ENCODE data around the gene KLHDC4. TPM values are rescaled to one million over a fixed set of nuclear protein-coding genes. Genes with fewer than 3 reads are reported as not detected.
"Not testable (repeated sequence)": the region's sequence is repeated elsewhere in the genome, so short reads cannot be mapped to it uniquely, and the experiment has no call there.

KLHDC4 gene
- total and polyA plus RNA-seq, 4 experiments from 2014 or later = 16.3 to 90.0 (median 50.2) TPM

GRCh38 chr16:87726577-87726976, 39.2 kb downstream of the KLHDC4 start:
- H3K36me3 Mint-ChIP-seq = peaks cover 35 to 71% of the 10 kb centered on the region in 2 donors
- H3K4me3 ChIP-seq (ENCODE audit: low read length in 2 of 2); H3K27ac ChIP-seq (ENCODE audit: low read depth, low read length); DNase-seq; H3K27ac Mint-ChIP-seq; POLR2A ChIA-PET (ENCODE audit: partially characterized antibody); H3K27me3 Mint-ChIP-seq; intact Hi-C loops (cut with micrococcal nuclease); H3K9me3 ChIP-seq (ENCODE audit: control insufficient read depth in 1 of 2, low read length in 2 of 2); CTCF ChIA-PET (ENCODE audit: partially characterized antibody); H3K27me3 ChIP-seq (ENCODE audit: insufficient read depth, low read length); H3K9me3 Mint-ChIP-seq; H3K4me3 Mint-ChIP-seq; H3K4me1 ChIP-seq (ENCODE audit: insufficient read depth, low read length): not testable (repeated sequence)
- H3K36me3 ChIP-seq (ENCODE audit: insufficient read depth, low read length) = peaks cover 49% of the 10 kb centered on the region
- H3K4me1 Mint-ChIP-seq = peaks cover 3 to 11% (median 10%) of the 10 kb centered on the region in 4 donors

- H3K4me3 Mint-ChIP-seq = no peak overlapping the region
- no peaks in the 10 kb centered on the region for H3K27me3 Mint-ChIP-seq
- no peaks in the 10 kb centered on the region for H3K9me3 Mint-ChIP-seq
- Histone ChIP-seq H3K27ac (ENCODE audit: low read depth, low read length) (no peak overlapping the region), H3K4me1 (ENCODE audit: insufficient read depth, low read length) (peaks cover 3% of the 10 kb centered on the region), H3K4me3 (ENCODE audit: low read length in 2 of 2) (no peak overlapping the region), H3K27me3 (ENCODE audit: insufficient read depth, low read length) (no peaks in the 10 kb centered on the region), H3K9me3 (ENCODE audit: control insufficient read depth in 1 of 2, low read length in 2 of 2) (no peaks in the 10 kb centered on the region), H3K36me3 (ENCODE audit: insufficient read depth, low read length) (peaks cover 46% of the 10 kb centered on the region)
- peaks cover 32 to 66% of the 10 kb centered on the region in 2 donors for H3K36me3 Mint-ChIP-seq
- intact Hi-C loops (cut with micrococcal nuclease) = no loop called here
- CTCF ChIA-PET (ENCODE audit: partially characterized antibody) = no interaction called here
- POLR2A ChIA-PET (ENCODE audit: partially characterized antibody) = no interaction called here
- peak overlapping the region in 2 of 7 donors; percentile 24 to 36 for H3K27ac Mint-ChIP-seq
- no peak for DNase-seq
- peaks cover 3 to 11% (median 7%) of the 10 kb centered on the region in 4 donors for H3K4me1 Mint-ChIP-seq
Measured at GRCh38 chr16:87725596-87726235, 40.1 kb downstream of the KLHDC4 start.

DNA sequence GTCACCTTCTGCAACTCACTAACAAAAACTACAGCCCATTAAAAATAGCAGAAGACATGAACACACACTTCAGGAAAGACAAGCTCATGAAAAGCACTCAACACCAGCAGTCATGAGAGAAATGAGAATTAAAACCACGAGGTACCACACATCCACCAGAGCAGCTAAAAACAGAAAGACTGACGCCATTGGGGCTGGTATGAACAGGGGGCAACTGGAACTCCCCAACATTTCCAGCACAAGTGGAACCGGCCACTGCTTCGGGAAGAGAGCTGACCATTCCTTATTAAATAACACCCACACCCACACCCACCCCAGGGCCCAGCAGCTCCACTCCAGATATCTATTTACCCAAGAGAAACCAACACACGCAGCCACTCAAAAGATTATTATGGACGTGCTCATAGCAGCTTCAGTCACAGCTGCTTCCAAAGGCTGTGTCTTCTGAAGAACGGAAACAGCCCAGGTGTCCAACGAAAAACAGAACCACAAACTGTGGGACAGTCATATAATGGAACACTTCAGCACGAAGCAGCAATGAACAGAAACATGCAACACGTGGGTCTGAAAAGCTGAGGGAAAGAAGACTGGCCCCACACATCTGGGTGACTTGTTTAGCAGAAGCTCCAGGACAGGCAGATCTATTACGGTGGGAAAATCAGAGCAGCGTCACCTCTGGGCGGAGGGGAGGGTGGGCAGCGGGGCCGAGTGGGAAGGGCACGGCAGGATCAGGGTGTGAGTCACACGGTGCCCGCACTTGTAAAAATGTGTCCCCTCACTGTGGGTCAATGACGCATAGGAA, 41.1 kb downstream of the KLHDC4 start:
- H3K4me3 ChIP-seq (ENCODE audit: low read length in 2 of 2) = no peak overlapping the region
- no peaks in the 10 kb centered on the region for H3K27me3 ChIP-seq (ENCODE audit: insufficient read depth, low read length)
- peaks cover 3 to 11% (median 7%) of the 10 kb centered on the region in 4 donors for H3K4me1 Mint-ChIP-seq
- H3K9me3 Mint-ChIP-seq = no peaks in the 10 kb centered on the region
- POLR2A ChIA-PET (ENCODE audit: partially characterized antibody) = no interaction called here
- peaks cover 46% of the 10 kb centered on the region for H3K36me3 ChIP-seq (ENCODE audit: insufficient read depth, low read length)
- peaks cover 3% of the 10 kb centered on the region for H3K4me1 ChIP-seq (ENCODE audit: insufficient read depth, low read length)
- peaks cover 36 to 63% of the 10 kb centered on the region in 2 donors for H3K36me3 Mint-ChIP-seq
- H3K9me3 ChIP-seq (ENCODE audit: control insufficient read depth in 1 of 2, low read length in 2 of 2) = no peaks in the 10 kb centered on the region
- no peak for DNase-seq
- no peaks in the 10 kb centered on the region for H3K27me3 Mint-ChIP-seq
- peak overlapping the region in 3 of 7 donors; percentile 15 to 83 (median 35) for H3K27ac Mint-ChIP-seq
- H3K4me3 Mint-ChIP-seq = no peak overlapping the region
- CTCF ChIA-PET (ENCODE audit: partially characterized antibody) = interaction anchor here (1.6 kb wide), 1 partner anchor 54 kb away, joined by 3 read pairs; no protein-coding TSS in a partner anchor
- no peak overlapping the region for H3K27ac ChIP-seq (ENCODE audit: low read depth, low read length)
- intact Hi-C loops (cut with micrococcal nuclease) = no loop called here

- no peaks in the 10 kb centered on the region for H3K9me3 Mint-ChIP-seq
- H3K9me3 ChIP-seq (ENCODE audit: control insufficient read depth in 1 of 2, low read length in 2 of 2) = no peaks in the 10 kb centered on the region
- no peak overlapping the region for H3K27ac ChIP-seq (ENCODE audit: low read depth, low read length)
- no peak for DNase-seq
- POLR2A ChIA-PET (ENCODE audit: partially characterized antibody) = no interaction called here
- CTCF ChIA-PET (ENCODE audit: partially characterized antibody) = interaction anchor here (1.6 kb wide), 1 partner anchor 56 kb away, joined by 3 read pairs; no protein-coding TSS in a partner anchor
- H3K4me1 ChIP-seq (ENCODE audit: insufficient read depth, low read length) = peaks cover 3% of the 10 kb centered on the region
- peak overlapping the region in 2 of 7 donors; percentile 37 to 49 for H3K27ac Mint-ChIP-seq
- no peak overlapping the region for H3K4me3 Mint-ChIP-seq
- no peaks in the 10 kb centered on the region for H3K27me3 ChIP-seq (ENCODE audit: insufficient read depth, low read length)
- intact Hi-C loops (cut with micrococcal nuclease) = no loop called here
- H3K27me3 Mint-ChIP-seq = no peaks in the 10 kb centered on the region
- H3K4me1 Mint-ChIP-seq = peaks cover 3 to 11% (median 7%) of the 10 kb centered on the region in 4 donors
- H3K36me3 Mint-ChIP-seq = peaks cover 38 to 63% of the 10 kb centered on the region in 2 donors
- peaks cover 39% of the 10 kb centered on the region for H3K36me3 ChIP-seq (ENCODE audit: insufficient read depth, low read length)
- no peak overlapping the region for H3K4me3 ChIP-seq (ENCODE audit: low read length in 2 of 2)
Measured at GRCh38 chr16:87723226-87723623, 42.6 kb downstream of the KLHDC4 start.

DNA sequence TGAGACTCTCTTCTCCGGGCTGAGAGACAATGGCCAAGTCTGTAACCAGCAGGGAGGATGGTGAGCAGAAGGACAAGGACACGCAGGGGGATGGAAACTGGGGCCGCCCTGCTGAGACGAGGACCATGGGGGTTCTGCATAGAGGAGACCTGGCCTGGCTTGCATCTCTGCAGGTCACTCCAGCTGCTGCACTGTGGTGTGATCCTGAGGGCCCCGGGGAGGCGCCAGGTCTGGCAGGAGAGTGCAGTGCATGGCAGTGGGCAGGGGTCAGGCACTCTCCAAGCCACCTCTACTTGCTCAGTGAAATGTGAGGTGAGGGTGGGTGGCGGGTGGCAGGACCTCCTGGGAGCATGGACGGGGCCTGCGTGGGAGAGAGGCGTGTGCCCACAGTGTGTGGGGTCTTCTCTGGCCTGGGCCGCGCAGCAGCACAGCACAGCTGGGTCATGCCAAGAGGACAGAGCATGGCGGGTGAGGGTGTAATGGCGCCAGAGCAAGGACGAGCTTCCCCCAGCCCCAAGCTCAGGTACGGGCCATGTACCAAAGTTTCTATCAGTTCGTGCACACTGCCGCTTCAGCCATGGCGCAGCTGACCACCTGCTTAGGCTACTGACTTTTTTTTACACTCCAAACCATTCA, 43.1 kb downstream of the KLHDC4 start:
- Mint-ChIP-seq H3K27ac (peak overlapping the region in 5 of 7 donors; percentile 37 to 68 (median 48)), H3K4me3 (no peak overlapping the region), H3K9me3 (no peaks in the 10 kb centered on the region), H3K4me1 (peaks cover 3 to 13% (median 8%) of the 10 kb centered on the region in 4 donors), H3K27me3 (no peaks in the 10 kb centered on the region), H3K36me3 (peaks cover 37 to 62% of the 10 kb centered on the region in 2 donors)
- Histone ChIP-seq H3K27me3 (ENCODE audit: insufficient read depth, low read length) (no peaks in the 10 kb centered on the region), H3K4me3 (ENCODE audit: low read length in 2 of 2) (no peak overlapping the region), H3K36me3 (ENCODE audit: insufficient read depth, low read length) (peaks cover 39% of the 10 kb centered on the region), H3K4me1 (ENCODE audit: insufficient read depth, low read length) (peaks cover 3% of the 10 kb centered on the region), H3K9me3 (ENCODE audit: control insufficient read depth in 1 of 2, low read length in 2 of 2) (no peaks in the 10 kb centered on the region), H3K27ac (ENCODE audit: low read depth, low read length) (no peak overlapping the region)
- intact Hi-C loops (cut with micrococcal nuclease) = no loop called here
- no peak for DNase-seq
- POLR2A ChIA-PET (ENCODE audit: partially characterized antibody) = no interaction called here
- CTCF ChIA-PET (ENCODE audit: partially characterized antibody) = interaction anchor here (1.5 to 1.6 kb wide), 2 partner anchors 56 to 57 kb away, joined by 3 read pairs; no protein-coding TSS in a partner anchor

GRCh38 chr16:87721622-87722585, 43.9 kb downstream of the KLHDC4 start:
- Mint-ChIP-seq H3K27ac (peak overlapping the region in 4 of 7 donors; percentile 44 to 68 (median 52)), H3K4me3 (no peak overlapping the region), H3K4me1 (peaks cover under 1 to 14% (median 7%) of the 10 kb centered on the region in 4 donors), H3K27me3 (no peaks in the 10 kb centered on the region), H3K9me3 (no peaks in the 10 kb centered on the region), H3K36me3 (peaks cover 39 to 60% of the 10 kb centered on the region in 2 donors)
- H3K4me3 ChIP-seq (ENCODE audit: low read length in 2 of 2) = no peak overlapping the region
- H3K36me3 ChIP-seq (ENCODE audit: insufficient read depth, low read length) = peaks cover 35% of the 10 kb centered on the region
- no peaks in the 10 kb centered on the region for H3K27me3 ChIP-seq (ENCODE audit: insufficient read depth, low read length)
- POLR2A ChIA-PET (ENCODE audit: partially characterized antibody) = no interaction called here
- CTCF ChIA-PET (ENCODE audit: partially characterized antibody) = interaction anchor here (0.7 to 1.5 kb wide), 2 partner anchors 57 to 97 kb away, joined by 3 to 4 read pairs; no protein-coding TSS in a partner anchor
- intact Hi-C loops (cut with micrococcal nuclease) = no loop called here
- H3K9me3 ChIP-seq (ENCODE audit: control insufficient read depth in 1 of 2, low read length in 2 of 2) = no peaks in the 10 kb centered on the region
- no peak overlapping the region for H3K27ac ChIP-seq (ENCODE audit: low read depth, low read length)
- peaks cover 3% of the 10 kb centered on the region for H3K4me1 ChIP-seq (ENCODE audit: insufficient read depth, low read length)
- DNase-seq = no peak

Measured in CD4-positive, alpha-beta memory T cell (primary cell).